Inflammatory macrophage (primary cell): ENCODE results near the gene PIR.

Source experiments
- DNase-seq, 2 donors: peaks; one replicate each; pipeline ENCODE4 v3.0.0-alpha.2; 2020 to 2022

Gene PIR

DNA sequence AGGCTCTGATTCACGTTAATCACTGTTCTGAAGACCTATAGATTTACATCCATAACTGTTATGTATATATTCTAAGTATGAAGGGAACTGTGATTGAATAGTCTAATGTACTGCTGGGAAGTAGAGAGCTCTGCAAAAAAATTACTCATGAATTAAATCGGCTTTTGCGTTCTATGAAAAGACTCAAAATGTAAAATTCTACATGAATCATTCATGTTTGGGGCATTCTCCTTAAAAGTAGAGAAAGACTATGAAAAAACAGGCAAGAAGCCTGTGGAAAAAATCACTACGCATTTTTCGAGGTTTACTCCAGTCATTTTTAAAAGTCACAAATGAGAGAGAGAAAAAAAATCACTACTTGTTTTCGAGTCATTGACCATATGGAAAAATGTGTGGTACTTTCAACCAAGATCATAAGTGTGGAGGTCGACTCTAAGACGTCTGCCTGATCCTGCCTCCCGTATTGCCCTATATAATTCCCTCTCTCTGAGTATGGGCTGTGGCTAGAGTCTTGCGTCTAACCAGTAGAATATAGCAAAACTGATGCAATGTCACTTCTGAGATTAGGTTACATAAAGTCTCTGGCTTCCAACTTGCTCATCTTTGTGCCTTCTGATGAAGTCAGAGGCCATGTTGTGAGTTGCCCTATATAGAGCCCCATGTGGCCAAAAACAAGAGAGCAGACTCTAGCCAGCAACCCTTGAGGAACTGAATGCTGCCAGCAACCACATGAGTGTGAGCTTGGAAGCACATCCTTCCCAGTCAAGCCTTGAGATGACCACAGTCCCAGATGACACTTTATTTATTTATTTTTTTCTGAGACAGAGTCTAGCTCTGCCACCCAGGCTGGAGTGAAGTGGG, 76.8 kb downstream of the PIR start:
- DNase-seq: peak in 1 of 2 donors; percentile 13

DNA sequence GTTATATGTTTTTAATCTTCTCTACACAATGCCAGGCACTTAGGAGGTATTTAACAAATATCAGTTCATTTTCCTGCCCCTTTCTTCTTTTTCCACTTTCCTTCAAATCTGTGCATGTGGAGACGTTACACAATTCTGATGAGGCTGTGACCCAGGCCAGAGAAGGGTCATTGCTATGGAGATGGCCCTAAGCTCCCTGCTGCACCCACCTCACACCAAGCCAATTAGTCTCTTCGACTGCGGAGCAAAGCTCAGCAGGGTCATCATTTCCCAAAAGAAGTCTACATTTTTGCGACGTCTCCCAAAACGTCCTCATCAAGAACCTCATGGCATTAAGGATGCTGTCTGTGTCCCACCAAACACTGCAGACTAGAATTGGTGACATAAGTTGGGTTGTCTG, 80.0 kb downstream of the PIR start:
- DNase-seq: no peak

DNA sequence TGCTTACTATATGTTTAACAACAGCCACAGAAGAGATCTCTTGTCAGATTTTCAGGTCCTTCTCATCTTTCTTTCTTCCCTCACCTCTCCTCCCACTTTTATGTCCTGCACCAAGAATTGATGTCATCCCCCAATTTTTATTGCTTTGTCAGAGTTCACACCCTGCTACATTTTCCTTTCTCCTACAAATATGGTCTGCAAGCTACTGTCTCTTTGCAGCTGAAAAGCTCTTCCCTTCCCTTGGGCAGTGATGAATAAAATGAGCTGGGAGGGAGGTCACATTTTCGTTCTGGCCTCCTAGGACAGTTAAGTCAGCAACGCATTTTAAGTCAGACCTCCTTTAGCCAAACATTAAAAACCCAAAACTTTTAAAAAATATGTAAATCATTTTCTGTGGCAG, 82.2 kb downstream of the PIR start:
- DNase-seq: no peak

DNA sequence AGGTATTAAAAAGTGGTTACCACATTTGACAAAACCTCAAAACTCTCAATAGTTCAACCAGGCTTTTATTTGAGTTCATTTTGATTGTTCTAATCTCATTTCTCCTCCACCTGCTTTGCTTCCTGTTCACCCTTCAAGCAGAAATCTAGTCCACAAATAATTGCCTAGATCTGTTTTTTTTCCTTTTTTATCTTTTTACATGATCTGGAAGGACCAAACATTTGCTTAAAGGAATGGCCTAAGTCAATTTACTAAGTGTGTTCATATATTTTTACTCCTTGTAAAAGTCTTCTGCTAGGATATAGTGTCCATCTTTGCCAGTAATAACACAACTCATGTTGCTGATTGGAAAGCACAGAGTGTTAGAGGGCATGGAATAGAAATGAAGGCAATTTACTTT, 82.7 kb downstream of the PIR start:
- DNase-seq: no peak

DNA sequence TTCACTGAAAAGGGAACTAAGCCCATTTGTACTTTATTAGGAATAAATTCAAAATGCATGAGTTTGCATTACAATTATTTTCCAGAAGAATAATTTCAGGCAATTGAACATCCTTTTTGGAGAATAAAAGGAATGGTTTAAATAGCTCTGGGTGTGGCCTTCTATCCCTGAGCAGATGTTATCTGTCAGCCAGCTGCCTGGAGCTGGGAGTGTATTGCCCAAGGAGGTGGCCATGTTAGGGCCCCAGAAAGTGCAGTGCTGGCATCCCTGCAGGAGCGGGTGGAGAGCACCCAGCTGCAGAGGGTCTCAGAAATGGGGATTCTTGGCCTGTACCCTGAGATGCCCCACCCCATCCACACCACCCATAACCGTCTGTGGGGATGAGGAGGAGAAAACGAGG, 87.3 kb downstream of the PIR start:
- DNase-seq: no peak

DNA sequence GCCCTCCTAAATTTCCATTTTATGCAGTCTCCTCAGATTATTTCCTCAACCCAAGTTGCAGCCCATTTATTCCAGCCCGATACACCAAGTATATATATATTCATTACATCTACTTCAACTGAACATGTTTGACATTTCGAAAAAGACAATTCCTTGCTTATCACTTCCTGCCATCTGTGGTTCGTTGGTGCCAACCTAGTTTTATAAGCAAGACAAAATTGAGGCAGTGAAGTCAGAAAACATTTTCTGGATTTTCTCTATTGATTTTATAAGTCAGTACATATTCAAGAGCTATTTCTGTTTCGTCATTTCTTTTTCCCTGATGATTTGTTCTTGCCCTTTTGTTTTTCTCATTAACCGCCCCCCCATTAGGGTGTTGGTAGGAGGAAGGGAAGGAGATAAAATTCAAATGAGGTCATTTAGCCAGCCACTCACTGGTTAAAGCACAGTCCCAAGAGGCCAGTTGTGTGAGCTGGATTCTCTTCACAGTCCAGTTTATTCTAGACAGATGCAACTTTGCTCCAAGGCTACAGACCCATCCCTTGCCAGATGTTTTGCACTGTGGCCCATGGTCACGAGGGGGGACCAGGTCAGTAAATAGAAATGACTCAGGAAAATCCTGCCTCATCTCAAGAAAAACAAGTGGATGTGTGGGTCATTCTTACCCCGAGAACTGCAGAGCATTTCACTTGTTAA, 88.6 kb downstream of the PIR start:
- DNase-seq: no peak

DNA sequence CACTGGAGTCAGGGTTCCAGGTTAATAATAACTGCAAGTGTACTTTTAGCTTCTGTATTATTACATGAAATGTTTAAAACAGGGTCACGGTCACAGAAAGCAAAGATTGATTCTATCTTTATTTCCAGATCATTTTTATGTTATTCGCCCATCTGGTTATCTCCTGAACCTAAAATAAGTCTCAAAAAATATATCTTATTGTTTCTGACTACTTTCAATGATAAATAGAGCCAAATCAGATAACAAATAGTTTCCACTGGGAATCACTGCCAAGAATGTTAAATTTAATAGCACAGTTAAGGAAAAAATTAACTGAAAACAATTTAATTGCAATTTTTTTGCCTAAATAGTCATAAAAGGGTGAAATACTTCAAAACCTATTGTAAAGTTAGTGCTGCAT, 91.8 kb downstream of the PIR start:
- no peak for DNase-seq

DNA sequence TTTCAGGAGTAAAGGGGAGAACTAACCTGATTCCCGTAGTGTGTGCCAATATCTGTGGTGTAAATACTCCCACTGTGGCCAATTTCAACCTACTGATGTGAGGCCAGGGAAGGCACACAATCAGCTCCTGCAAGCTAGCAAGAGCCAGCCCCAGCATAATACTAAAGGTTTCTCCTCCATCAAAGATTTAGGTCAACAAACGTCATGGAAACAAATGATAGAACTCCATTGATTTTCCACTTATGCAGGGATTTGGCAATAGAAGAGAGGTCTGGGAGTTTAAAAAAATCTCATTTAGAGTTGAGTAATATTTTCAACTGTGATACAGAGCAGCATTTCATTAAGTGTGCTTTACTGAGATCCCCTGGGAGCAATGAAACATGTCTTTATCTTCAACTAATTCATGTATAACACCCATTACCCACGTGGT, 93.2 kb downstream of the PIR start:
- no peak for DNase-seq

DNA sequence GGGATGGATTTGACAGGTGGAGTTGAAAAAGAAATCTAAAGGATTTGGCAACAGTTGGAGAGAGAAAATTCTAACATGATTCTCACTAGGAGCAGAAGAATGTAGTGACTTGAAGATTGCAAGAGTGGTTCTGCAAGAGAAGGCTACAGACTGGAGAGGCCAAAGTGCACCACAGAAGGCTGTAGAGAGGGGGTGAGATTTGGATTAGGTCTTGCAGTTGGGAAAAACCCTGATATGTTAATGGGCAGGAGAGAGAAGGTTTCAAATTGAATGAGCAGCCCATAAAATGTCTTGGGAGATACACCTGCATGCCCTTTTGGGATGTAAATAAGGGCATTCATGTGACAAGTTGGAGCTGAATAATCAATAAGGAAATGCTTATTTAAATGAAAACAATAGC, 94.3 kb downstream of the PIR start:
- DNase-seq: no peak

DNA sequence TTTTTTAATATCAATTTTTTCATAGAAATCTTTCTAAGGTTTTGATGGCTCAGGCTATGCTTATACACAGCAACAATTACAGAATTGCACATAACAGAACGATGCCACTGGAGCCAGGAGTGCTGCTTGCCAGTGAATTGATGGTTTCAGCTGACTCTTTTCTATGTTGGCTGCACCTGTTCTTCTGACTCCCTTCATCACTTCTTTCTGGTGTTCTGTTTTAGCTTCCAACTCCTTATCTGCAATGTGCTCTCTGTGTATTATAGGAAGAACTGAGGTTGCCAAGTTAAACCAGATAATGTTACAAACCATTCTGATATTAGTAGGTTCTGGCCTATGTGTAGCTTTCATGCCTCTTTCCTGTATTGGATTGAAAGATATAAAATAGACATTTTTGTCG, 97.3 kb downstream of the PIR start:
- no peak for DNase-seq

DNA sequence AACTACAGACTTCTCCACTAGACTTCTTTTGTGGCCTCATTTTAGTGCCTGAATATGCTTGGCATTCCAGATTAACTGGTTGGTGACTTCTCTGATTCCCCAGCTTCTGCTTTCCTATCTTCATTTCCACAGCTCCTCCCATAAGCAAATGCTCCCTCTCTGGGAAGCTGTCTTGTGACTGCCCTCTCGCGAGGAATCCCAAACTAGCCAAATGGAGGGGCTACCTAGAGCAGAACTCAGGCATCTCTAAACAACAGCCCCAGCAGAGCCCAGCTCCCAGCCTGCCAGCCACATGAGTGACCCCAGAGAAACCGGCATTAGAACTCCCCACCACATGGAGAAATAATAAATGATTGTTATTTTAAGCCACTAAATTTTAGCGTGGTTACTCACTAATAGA, 101.3 kb downstream of the PIR start:
- no peak for DNase-seq

DNA sequence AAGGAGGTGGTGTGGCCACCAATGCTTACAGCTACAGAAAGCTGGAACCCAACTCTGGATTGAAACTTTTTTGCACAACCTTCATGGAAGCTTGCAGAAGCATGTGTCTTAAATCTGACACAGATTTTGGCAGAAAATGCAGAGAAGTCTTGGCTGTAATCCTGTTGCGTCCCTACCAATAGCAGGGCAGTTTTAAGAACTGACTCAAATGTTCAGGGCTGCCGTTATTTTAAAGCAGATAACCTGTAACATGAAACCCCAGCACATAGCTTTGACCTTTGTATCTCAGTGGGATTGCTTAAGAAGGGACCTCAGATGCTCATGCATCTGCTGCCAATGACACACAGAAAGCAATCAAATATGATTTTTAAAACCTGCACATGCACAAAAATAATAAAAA, 108.8 kb downstream of the PIR start, which contains the start of gene VEGFD:
VEGFD (minus strand) TSS at position 110 of the 400 bp plus-strand sequence. CDS start 467 bp downstream, outside the sequence.
- no peak for DNase-seq

DNA sequence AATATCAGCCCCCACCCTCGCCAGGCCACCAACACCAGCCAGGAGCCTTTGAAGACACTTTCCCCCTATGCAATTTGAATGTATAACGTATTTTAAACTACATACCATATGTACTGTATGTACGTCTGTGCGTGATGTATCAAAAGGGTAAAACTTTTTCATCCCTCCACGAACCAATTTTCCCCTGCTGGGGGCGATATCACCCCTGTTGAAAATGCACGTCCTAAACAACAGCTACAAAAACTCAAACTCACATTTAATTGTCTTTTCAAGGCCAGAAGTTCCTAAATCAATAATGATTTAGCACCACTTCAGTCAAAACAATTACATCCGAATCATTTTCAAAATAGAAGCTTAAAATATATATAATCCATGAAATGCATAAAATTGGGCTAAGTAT, 110.3 kb downstream of the PIR start:
- DNase-seq: no peak

DNA sequence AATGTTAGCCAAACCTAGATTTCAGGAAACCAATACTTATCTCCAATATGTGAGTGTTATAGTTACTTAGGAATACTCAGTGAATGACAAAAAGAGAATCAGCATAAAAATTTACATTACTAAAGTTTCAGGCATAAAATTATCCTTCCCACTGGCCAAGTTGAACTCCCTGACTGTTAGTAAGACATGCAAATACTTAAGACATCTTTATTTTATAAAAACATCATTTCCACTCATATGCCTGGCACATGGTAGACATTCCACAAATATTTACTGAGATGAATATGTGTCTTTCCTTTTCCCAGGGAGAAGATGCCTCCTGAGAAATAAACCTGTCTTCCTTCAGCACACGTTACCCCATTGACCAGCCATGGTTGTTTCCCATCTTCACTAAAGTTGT, 116.2 kb downstream of the PIR start:
- no peak for DNase-seq

DNA sequence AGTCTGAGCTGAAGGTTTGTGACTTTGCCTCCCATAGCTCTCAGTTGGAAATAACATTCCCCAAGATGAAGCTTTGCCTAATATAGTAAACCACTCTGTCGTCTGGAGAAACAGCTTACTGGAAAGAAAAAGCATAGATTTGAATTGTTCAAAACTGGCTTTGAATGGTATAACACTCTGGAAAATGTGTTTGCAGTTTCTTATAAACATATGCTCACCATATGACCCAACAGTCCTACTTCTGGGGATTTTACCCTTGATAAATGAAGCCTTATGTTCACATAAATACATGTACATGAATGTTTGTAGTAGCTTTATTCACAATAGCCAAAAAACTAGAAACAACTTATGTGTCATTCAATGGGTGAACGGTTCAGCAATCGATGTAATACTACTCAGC, 119.2 kb downstream of the PIR start:
- DNase-seq: no peak

DNA sequence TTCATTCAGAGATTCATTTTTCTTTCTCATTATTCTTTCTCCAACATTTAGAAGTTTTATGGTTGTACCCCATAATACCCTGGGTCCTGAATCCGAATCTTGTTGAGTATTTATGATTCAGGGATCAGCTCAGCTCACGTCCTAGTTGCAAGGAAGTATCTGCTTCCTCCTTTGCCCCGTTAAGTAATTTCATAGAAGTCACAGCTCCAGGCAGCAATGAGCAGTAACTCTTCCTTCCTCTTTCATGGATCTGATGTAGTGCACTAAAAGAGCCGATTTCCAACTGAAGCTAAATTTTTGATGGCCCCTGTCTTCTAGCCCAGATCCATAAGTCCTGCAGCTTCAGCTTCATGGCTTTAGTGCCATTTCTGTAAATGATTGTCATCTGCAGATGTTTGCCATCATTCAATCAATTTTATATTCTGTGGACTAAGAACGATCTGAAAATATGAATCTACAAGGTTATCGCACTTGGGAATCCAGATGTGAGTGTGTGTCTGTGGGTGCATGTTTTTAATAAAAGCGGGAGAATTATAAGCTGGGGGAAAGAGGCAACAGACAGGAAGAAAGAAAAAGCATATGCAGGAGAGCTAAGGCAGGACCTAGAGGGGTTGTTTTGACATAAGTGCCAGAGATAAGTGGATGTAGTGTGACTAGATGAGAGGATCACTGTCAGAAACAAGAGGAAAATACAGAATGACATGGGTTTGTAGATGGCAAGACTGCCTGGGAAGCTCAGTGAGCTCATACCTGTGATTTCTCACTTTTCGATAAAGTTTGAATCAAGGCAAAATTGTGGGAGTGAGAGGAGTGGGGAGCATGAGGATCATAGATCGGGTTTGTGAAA, 126.4 kb downstream of the PIR start:
- peak; percentile 59 to 60 for DNase-seq

DNA sequence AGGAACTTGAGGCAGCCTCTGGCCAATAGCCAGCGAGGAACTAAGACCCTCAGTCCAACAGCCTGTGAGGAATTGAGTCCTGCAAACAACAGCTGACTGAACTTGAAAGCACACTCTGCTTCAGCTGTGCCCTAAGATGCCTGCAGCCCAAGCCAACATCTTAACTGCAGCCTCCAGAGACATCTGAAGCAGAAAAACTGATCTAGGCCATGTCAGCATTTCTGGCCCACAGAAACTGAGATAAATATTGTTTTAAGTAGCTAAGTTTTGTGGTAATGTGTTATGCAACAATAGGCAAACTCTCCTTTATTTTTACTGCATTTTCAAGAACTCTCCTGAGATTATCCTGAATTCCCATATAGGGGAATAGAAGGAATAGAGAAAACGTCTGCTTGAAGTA, 133.4 kb downstream of the PIR start:
- no peak for DNase-seq

DNA sequence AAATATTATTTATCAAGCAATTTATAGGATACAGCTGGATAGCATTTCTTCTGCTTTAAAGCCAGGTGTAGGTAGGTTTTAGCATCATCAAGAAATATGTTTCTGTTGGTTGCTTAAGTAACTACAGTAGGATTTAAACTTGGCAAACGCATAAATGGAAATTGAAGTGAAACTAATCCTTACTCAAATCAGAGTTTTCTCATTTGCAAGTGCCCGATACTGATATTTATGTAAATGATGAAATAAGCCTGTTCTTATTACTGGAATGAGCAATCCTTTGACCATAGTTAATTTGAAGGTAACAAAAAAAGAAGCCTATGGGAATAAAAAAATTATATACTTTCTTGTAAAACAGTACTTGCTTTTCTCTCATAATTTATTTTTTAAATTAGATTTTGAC, 134.6 kb downstream of the PIR start:
- DNase-seq: no peak

DNA sequence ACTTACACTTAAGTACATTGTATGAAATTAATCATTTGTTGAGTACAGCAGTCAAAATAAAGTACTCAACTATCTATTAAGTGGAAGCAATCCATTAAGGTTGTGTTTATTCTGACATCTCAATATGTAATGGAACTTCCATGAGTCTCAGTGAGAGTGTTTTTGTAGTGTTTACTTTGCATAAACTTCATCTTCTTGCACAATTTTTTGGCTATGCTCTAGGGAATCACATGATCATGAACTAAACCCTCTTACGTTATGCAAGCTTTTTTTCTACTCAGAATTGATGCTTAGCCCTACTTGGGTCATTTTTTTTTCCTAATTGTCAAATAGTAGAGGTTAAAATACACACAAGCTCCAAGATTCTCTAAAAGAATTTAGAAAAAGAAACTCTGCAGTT, 136.7 kb downstream of the PIR start:
- peak; percentile 20 to 71 for DNase-seq

DNA sequence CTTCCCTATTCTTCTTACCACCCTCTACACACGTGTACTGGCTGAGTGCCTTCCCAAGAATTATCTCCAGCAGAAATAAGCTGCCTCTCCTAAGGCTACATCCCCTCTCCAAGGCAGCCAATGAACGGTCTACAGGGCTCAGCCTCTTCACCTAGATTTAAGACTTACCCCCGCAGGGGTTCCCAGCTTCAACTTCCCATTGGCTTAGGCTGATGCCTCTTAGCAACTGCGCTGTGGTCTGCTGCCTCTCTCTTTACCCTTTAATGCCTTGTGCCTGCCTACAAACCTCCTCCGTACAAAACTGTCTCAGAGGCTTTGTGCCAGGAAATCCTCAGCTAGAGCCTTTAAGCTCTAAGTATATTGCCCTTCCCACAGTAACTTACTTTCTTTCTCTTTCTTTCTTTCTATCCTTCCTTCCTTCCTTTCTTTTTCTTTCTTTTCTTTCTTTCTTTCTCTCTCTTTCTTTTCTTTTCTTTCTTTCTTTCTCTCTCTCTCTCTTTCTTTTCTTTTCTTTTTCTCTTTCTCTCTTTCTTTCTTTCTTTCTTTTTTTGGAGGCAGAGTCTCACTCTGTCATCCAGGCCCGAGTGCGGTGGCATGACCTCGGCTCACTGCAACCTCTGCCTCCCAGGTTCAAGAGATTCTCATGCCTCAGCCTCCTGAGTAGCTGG, 142.7 kb downstream of the PIR start:
- peak; percentile 4 to 11 for DNase-seq

DNA sequence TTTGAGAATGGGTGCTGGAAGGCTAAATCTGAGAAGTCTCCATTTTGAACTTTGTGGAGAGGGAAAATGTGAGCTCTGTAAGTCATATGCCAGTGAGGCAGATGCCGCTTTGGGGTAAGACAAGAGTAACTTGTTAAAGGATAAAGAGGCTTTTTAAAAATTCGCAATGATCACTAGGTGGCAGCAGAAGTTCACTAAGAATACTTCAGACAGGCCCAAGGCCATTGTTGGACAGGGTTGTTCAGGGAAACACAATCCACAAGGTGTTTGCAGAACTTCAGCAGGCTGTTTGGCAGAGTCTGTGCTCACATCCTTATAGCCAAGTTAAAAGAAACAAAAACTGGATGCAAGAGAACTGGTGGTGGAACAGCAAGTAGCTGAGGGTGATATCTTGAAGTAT, 144.1 kb downstream of the PIR start:
- peak; percentile 56 to 70 for DNase-seq

DNA sequence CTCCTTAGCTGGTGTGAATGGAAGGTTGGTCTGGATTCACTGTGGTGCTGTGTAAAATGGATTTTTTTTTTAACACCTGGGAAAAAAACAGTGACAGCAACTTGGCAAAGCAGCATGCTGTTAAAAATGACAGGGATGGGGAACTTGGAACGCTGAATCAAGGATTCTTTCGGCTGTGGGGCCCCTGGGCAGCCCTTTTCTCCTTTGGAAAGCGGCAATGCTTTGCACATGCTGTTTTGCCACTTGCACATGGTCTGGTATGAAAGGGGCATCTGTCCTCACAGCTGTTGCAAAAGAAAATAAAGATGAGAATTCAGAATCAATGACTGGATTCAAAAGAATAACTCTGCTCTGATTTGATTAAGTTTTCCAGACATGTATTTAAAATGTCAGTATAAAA, 147.2 kb downstream of the PIR start:
- DNase-seq: no peak

DNA sequence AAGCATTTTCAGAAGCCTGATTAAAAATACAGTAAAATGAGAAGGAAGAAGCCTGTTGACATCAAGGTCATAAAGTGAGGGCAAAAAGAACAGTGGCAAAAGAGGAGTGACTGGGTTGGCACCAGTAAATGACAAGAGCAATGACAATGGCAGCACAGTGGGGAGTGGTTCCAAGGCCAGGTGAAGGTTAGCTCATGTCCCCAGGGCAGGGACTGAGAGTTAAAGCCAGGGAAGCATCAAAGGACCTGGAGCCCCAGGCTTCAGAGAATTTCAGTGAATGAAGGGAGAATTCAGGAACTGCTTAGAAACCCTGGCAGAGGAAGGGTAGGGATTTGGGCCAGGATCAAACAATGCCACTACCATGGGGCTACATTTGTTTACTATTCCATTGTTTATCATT, 149.0 kb downstream of the PIR start:
- DNase-seq: no peak
